ENCODE results near the gene ZDHHC16.
A peak's percentile ranks its signal among the peaks of the same experiment; 100 is the strongest.
"Not testable (repeated sequence)": the region's sequence is repeated elsewhere in the genome, so short reads cannot be mapped to it uniquely, and the experiment has no call there.

ZDHHC16 gene

DNA sequence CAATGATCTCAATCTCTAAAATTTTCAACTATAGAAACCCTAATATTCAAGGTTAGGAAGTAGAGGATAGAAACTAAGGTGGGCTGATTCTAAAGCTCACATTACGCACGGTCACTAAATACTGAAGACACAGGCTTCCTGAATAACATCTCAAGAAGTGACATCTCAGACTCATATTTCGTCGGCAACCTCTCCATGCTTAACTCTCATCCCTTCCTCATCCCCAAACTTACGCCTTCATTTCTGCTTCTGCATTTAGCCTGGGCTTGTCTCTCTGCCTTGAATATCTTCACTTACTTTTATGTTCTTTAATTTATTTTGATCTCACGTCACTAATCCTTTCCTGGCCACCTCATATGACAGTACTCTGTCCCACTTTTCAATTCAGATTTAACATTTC is 10.8 kb upstream of the ZDHHC16 start:
- no peak for DNase-seq

DNA sequence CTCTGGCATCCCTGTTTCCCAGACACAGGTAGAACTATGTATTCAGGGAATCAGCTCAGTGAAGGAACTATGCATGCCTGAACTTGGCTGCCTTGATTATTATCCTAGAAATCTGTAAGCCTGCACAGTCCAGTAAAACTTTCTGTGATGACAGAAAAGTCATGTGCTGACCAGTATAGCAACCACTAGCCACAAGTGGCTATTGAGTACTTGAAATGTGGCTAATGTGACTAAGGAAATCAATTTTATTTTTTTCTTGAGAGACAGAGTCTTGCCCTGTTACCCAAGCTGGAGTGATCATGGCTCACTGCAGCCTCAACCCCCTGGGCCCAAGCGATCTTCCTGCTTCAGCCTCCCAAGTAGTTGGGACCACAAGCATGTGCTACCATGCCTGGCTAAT is 3.7 kb upstream of the ZDHHC16 start:
- no peak for DNase-seq

GRCh38 chr10:97444212-97444611 is 1.8 kb upstream of the ZDHHC16 start:
- DNase-seq, result no peak

- DNase-seq, result no peak
Measured at GRCh38 chr10:97445357-97445721, 636 bp upstream of the ZDHHC16 start.

DNA sequence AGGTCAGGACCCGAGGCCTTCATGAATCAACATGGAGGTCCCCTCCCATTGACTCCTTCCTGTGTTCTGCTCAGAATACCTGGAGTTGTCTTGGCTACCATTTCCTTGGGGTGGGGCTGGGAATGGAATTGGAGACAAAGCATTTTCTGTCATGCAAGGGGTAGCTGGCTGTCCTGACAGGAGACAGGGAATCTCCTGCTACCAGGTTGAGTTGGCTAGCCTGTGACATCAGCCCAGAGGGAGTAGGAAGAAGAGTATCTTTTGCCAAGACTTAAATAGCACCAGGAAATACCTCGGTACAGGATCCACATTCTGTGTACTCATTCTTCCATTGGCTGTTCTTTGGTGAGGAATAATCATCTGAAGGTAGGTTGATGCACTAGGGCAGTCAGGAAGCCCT is 4.9 kb downstream of the ZDHHC16 start:
- DNase-seq, result no peak

DNA sequence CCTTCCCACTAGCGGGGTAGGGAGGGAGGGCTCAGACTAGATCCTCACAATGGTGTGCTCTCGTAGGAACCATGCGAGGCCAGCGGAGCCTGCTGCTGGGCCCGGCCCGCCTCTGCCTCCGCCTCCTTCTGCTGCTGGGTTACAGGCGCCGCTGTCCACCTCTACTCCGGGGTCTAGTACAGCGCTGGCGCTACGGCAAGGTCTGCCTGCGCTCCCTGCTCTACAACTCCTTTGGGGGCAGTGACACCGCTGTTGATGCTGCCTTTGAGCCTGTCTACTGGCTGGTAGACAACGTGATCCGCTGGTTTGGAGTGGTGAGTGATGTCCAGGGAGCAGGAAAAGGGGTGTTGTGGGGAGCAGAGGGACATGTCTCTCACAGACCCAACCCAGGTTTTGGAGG is 5.6 kb downstream of the ZDHHC16 start:
- no peak for DNase-seq

GRCh38 chr10:97452352-97452751 is 6.4 kb downstream of the ZDHHC16 start:
- DNase-seq, result no peak

- DNase-seq, result peak; percentile 44
Measured at GRCh38 chr10:97454330-97455036, 8.5 kb downstream of the ZDHHC16 start.

- DNase-seq, result no peak
Measured at GRCh38 chr10:97456034-97456685, 10.2 kb downstream of the ZDHHC16 start.

DNA sequence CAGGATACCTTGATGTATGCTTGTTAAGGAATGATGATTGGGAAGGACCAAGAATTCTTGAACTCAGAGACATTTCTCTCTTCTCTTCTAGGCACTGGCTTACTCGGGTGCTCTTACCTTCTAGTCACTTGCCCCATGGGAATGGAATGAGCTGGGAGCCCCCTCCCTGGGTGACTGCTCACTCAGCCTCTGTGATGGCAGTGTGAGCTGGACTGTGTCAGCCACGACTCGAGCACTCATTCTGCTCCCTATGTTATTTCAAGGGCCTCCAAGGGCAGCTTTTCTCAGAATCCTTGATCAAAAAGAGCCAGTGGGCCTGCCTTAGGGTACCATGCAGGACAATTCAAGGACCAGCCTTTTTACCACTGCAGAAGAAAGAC is 10.7 kb downstream of the ZDHHC16 start:
- no peak for DNase-seq

- DNase-seq, result no peak
Measured at GRCh38 chr10:97459111-97459510, 13.1 kb downstream of the ZDHHC16 start.

DNA sequence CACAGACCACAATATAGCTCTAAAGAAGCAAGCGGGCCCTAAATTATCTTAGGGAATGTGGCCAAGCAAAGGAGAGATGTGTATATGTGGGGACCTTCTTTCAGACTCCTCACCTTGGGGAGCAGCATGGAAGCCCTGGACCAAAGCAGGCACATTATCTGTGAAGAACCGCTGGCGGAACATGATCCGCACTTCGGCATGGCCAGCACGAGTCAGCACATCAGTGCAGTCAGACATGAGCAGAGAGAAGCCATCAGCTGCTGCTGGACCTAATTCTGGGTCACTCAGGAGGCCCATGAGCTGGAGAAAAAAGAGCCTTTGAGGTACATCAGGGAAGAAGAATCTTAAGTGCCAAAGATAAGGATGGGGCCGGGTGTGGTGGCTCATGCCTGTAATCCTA is 14.0 kb downstream of the ZDHHC16 start:
- DNase-seq, result no peak

- DNase-seq, result no peak
Measured at GRCh38 chr10:97462309-97462708, 16.3 kb downstream of the ZDHHC16 start.

DNA sequence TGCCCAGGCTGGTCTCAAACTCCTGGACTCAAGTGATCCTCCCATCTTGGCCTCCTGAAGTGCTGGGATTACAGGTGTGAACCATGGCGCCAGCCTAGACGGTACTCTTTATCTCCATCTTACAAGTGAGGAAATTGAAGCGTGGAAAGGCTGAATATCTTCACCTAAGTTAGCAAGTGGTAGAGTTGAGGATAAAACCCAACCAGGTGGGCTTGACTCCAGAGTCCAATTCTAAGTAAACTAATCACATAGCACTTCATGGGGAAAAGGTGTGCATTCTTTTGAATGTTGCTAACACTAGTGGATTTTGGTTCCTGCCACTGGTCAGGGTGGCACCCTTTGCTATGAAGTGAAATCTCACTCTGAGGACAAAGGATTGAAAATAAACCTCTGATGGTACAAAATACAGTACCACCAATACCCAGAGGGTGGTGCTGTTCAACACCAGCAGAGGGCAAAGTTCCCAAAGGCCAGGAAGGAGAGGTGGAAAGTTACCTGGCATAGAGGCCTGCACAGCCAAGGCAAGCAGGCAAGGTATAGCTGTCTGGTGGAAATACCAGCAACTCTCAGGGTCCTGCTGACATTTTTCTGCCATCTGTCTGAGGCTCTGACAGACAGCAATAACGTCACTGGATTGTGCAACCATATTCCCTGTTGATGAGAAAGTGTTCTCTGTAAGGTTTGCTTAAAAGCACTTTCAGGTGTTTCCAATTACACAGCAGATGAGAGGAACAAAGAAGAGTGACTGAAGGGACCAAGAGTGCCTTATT is 17.6 kb downstream of the ZDHHC16 start:
- peak; percentile 29 for DNase-seq

DNA sequence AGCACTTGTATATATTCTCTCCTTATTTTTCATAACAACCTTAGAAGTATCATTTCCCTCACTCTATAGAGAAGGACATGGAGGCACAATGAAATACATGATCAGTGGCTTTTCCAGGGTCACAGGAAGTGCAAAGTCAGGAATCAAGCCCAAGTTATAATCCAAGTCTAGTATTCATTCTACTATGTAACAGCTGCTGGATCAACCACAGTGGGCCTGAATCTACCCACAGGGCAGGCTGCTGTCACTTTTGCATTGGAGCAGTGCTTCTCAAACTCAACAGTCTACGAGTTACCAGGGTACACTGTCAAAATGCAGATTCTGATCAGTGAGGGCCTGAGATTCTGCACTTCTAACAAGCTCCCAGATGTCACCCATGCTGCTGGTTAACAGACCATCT is 18.3 kb downstream of the ZDHHC16 start:
- no peak for DNase-seq

DNA sequence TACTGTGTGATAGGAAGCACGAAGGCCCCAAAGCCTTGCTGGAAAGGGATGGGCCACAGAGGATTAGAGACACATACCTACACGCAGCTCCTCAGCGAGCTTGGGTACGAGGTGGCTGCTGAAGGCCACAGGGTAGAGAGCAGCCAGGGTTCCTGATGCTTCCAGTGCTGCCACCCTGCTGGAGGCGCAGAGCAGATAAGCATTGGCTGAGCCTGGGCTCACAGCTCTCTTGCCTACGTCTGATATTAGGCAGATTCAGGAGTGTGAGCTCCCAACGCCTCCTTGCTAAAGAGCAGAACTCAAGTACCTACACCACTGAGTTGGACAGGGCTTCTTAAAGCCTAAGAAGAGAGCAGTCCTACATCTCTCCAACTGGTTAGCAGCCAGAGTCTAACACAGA is 20.0 kb downstream of the ZDHHC16 start:
- no peak for DNase-seq

DNA sequence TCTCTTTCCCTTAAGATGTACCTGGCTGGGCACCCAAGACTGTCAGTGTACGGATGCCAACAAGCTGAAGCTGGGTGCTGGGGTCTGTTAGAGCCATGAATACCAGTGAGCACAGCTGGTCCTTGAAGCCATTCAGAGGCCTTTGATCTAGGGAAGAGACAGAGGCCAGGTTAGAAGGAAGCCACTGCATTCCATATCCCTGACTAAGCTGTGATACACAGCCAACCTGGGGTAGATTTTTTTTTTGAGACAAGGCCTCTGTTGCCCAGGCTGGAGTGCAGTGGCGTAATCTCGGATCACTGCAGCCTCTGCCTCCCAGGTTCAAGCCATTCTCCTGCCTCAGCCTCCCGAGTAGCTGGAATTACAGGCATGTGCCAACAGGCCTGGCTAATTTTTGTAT is 20.8 kb downstream of the ZDHHC16 start:
- DNase-seq, result no peak

DNA sequence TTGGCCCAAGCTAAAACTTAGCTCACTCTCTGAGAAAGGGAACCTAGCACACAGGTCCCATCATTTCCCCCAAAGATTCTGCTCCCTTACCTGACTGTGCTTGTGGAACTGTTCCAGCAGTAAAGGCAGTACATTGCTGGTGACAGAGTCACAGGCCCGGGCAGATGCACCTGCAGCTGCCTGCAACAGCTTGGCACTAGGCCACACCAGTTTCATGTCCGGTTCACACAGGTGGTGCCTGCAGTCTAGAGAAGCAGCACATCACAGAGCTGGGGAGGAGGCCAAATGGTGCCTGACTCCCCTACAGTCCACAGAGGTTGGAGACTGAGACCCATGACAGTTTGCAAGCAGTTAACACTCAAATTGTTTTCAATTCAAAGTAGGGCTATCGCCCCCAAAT is 22.2 kb downstream of the ZDHHC16 start:
- DNase-seq, result no peak

- DNase-seq, result not testable (repeated sequence)
Measured at GRCh38 chr10:97468781-97469180, 22.8 kb downstream of the ZDHHC16 start.

DNA sequence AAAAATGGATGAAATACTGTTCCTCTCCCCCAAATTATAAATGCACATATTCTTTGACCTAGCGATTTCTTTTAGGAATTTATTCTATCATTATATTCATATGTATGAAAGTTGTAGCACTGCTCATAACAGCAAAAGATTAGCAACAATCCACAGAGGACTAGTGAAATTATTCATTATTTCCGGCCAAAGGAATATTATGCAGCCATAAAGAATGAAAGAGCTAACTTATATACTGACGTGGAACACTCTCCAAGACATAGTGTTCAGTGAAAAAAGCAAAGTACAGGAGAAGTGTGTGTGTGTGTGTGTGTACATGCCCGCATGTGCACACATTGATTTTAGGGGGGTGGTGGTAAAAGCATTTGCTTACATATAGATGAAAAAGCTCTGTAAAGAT is 28.9 kb downstream of the ZDHHC16 start:
- no peak for DNase-seq

DNA sequence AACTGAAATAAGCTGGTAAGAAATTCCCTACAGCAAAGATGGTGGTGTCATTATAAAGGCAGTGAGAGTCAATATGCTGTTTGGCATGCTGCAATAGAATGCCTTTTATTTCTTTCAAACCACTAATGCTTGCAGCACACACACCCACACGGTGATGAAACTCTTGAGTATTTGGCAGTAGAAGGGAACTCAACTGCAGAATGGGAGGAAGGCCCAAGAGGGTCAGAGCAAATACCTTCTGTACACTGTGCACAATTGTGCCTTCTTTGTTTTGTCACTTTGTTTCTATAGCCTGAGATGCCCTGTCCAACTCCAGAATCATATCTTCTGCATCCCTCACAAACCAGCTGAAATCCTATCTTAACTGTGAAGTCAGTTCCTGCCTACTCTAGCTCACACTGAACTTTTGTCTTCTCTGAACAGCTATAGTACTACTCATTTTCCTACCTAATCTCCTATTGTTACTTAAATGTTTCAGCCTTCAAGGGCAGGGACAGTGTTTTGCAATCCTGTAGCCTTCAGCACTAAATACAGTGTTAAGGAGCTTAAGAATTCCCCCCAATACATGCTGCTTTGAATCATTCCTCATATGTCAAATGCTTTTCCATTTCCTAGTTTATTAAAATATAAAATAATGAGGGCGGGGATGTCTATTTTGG is 30.1 kb downstream of the ZDHHC16 start:
- DNase-seq, result no peak

DNA sequence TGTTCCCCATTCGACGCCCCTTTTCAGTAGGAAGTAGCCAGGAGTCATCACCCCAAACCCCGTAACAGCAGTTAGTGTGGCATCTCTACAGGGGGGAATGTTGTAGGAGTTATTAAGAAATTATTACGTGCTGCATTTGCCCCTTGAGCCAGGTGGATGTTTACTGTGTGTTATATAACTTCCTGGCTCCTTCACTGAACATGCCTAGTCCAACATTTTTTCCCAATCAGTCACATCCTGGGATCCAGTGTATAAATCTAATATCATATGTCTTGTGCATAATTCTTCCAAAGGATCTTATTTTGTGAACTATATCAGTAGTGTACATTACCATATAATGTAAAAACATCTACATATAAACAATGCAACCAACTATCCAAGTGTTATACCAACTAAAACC is 33.4 kb downstream of the ZDHHC16 start:
- DNase-seq, result not testable (repeated sequence)

DNA sequence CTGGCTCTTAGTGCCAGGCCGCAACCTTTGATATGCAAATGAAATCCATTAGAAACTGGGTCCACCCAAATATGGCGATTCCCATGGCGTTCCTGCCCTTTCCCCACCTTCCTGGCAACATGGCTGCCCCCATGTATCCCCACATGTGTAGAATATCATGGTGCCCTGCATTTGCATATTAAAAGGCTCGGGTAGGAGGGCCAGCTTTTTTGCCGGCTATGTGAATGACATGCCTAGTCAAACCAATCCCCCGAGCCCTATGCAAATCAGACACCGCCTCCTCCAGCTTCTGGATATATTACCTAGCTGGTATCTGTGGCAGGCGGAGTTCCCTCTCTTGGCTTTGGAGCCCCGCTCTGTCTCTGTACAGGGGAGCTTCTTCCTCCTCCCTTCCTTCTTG is 34.0 kb downstream of the ZDHHC16 start:
- DNase-seq, result no peak

DNA sequence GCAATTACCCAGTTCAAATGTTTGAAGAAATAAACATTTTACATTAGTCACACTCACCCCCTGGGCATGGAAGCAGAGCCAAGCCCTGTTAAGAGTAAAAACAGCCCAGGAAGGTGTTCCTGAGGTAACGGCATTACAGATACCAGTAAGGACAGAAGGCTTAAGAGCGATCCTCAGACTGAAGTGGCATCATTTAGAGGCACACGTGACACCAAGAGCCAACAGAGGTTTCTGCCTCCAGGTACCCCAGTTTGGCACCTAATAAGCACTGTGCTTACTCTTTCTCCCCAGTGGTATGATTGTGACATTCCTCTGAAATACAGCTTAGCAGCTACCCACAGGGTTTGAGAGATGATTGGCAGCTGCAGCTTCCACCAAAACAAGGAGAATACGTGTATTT is 35.1 kb downstream of the ZDHHC16 start:
- no peak for DNase-seq

All from activated T-cell treated with anti-CD3 and anti-CD28 coated beads for 4 hours (primary cell).